C4-2B (cell line): ENCODE results near the gene OR6A2.

ENCODE experiments used
- CTCF ChIP-seq: fragments of 450-650 bp; conservative IDR thresholded peaks from 2 replicates; pipeline ENCODE4 v1.5.1; 2017; ENCODE audit warnings: mild to moderate bottlenecking
- ZFX ChIP-seq: fragments of 450-650 bp; IDR thresholded peaks from 2 replicates; pipeline ENCODE4 v1.6.1; 2017

GRCh38 chr11:6742260-6742659, 57.2 kb downstream of the OR6A2 start:
- TF ChIP-seq CTCF, result no peak
- no peak for TF ChIP-seq ZFX
